ENCODE results near the gene IMPACT.

DNA sequence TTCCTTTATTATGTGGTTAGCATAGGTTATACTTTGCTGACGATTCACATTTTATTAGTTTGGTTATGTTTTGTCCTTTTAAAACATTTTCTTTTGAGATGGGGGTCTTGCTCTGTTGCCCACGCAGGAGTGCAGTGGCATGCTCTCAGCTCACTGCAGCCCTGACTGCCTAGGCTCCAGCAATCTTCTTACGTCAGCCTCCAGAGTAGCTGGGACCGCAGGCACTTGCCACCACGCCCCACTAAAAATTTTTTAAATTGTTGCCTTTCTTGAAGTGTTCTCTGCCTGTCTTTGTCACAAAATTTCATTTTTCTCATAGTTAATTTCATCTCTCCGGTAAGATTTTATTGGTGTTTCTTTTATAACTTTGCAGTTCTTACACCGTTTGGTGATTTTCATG lies 52.9 kb downstream of the IMPACT start:
- no peak for TF ChIP-seq ZNF219 (CRISPR knock-in tag; IDR thresholded peaks at IDR 0.05; ENCODE audit: borderline replicate concordance)
- TF ChIP-seq, protein P1, sequence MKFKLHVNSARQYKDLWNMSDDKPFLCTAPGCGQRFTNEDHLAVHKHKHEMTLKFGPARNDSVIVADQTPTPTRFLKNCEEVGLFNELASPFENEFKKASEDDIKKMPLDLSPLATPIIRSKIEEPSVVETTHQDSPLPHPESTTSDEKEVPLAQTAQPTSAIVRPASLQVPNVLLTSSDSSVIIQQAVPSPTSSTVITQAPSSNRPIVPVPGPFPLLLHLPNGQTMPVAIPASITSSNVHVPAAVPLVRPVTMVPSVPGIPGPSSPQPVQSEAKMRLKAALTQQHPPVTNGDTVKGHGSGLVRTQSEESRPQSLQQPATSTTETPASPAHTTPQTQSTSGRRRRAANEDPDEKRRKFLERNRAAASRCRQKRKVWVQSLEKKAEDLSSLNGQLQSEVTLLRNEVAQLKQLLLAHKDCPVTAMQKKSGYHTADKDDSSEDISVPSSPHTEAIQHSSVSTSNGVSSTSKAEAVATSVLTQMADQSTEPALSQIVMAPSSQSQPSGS (CRISPR knock-in tag; IDR thresholded peaks at IDR 0.05; ENCODE audit: borderline replicate concordance, low read depth) = no peak

Measured in WTC11 (cell line).